ENCODE results near the gene OPCML.

Gene OPCML

DNA sequence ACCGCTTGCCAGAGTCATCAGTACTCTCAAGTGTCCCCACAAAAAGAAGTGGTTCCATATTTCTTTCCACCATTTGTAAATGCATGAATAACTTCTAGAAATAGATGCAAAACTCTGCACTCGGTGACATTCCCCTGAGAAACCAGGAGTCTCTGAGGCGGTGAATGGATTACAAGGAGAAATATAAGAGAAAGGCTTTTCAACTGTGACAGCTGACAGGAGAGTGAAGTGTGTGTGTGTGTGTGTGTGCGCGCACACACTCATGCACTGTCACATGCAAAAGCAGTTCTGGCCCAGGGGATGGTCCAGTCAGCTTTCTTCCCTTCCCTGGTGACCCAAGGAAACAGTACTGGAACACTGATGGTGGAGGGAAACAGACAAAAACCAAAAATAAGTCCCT, 710.0 kb downstream of the OPCML start:
- no peak for DNase-seq

DNA sequence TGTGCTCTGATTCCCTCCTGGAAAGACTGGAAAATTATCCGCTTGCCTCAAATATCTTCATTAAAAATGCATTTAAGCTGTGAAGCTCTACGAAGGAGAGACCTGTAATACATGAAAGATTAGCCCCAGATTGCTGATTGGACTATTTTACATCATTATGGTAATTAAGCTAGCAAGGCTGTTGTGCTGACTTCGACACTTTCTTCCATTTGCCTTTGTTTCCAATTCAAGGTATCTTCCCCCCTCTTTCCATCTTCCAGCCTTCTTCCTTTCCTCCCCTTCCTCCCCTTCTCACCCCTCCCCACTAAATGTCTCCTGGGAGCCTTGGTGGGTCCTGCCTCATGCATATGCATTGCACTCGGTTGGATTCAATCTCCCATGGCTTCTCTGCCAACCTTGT, 710.8 kb downstream of the OPCML start:
- DNase-seq: no peak

DNA sequence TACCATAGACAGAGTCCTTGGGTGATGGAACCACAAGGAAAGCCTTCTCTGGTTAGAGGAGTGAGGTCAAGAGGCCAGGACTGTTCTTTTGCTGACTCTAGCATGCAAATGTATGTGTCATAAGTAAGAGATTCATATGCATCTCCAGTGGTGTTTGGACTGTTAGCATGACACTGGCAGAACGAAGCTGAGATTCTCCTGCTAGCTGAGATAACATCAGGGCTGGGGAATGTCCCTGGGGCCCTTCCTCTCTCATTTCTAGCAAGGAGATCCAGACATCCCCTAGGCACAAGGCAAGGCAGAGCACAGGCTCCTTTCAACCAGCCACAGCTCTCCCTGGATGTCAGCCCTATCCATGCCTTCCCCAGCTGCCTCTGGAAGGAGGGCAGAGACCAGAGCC, 711.3 kb downstream of the OPCML start:
- no peak for DNase-seq

DNA sequence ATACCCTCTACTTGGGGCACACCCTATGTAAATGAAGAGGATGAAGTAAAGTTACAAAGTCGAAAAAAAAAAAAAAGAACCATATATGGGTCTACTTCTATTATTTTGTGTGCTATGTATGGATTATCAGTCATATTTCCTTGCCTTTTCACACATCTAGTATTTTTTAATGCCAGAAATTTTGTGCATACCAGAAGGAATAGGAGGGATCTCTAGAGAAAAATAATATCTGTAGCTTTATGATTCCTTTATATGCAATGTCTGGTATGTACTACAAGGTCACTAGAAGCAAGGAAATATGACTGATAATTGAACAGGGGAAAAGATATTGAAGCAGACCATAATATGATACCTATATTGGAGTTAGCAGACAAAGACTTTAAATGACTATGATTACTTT, 713.4 kb downstream of the OPCML start:
- no peak for DNase-seq

DNA sequence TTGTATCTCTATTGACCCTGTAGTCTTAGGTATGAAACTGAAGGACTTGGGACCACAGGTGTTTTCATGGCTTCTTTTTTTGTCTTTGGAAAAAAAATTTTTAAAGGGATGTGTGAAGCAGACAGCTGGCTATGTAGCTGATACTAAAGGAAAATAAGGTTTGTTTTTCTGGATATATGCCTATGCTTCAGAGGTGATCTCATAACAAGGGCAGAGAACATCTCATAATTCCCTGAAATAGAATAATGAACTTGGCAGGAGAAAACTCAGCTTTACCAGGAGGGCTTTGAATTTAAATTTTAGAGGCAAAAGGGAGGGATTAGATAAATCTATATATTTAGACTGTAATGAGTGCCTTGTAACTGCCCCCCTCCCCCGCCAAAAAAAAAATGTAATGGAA, 714.9 kb downstream of the OPCML start:
- no peak for DNase-seq

DNA sequence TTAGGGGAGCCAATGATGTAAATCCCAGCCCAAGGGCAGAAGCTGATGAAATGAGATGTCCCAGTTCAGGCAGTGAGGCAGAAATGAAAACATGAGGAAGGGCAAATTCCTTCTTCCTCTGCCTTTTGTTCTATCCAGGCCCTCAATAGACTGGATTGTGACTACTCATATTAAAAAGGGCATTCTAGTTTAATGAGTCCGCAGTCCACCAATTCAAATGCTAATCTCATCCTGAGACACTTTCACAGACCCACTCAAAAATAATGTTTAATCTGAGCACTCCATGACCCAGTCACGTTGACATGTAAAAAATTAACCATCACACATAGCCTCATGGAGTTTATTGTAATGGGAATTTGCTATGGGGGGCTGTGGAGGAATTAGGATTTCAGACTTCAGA, 717.9 kb downstream of the OPCML start:
- DNase-seq: no peak

DNA sequence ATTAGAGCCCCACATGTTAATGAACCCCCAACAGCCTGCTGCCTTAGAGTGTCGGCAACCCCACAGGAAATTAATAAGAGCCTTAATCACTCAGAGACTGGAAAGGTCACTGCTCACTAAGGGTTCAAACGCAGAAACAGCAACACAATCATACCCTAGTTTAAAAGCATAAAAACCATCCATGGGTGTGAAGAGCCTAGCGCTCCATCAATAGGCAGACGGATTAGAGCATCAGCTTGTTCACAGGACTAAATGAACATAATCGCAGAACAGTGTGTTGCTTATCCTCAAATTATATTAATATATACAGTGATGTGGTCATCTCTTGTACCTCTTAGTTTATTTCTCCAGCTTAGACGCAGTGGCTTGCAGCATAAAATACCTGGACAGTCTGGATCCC, 720.7 kb downstream of the OPCML start:
- no peak for DNase-seq

DNA sequence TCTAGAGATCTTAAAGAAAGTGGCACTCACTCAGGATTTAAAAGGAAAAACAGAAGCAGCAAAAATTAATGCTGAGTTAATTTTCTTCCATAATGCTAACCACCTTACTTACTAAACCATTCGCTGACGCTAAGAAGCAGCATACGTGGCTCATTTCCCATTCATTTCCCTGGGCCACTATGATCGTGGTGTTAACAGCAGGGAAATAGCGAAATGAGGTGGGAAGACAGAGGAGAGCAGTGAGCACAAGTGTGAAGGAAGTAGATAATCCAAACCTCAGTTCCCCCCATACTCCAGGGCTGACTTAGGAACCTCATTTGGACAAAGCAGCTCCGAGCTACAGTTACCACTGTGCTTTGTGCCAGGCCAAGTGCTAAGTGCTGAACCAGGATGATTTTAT, 723.2 kb downstream of the OPCML start:
- no peak for DNase-seq

DNA sequence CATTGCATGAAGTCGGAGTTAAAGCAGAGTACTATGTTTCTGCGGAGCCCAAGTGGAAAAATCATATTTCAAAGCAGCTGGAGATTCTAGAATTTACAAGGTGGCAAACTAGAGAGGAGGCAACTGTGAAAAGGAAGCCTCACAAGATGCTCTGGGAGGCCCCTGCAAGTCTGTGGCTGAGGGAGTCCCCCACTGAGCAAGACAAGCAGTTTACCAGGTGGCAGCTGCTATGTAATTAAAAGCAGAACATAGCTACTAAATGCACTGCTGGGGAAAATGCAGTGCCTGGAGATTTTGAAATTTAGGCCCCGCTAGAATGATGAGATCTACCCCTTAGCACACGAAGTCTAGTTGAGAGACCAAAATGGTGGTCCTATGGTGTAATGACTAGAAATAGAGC, 728.0 kb downstream of the OPCML start:
- DNase-seq: no peak

DNA sequence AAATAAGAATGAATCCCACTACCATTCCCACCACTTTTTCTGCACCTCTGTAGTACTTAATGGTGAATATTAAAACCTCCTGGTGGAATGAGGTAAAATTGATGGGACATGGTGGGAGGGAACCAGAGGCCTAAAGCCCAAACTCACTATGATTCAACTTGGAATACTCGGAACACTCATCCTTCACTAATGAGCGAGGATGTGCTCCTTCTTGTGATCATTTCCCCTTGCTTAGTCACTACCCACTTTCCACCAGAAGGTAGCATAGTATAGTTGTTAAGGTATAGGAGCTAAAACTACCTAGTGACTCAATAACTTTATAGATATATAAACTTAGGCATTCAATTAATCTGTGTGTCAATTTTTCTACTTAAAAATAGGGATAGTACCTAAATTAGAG, 728.9 kb downstream of the OPCML start:
- DNase-seq: no peak

DNA sequence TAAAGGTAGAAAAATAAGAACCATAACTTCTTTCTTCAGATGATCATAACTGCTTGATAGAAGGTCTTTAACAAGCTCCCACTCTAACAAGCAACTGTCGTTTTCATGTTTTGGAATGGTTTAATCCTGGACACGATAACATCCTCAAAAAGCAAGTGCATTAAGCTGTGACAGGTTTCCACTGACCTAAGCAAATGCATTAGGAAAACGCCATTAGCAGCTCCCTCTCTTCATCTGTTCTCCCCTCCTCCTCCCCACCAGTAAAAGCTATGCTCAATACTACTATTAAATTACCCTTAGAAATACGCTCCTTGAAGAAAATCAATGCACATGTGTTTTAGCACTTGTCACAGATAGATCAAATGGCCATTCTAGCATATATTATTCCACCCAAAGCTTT, 729.4 kb downstream of the OPCML start:
- no peak for DNase-seq

DNA sequence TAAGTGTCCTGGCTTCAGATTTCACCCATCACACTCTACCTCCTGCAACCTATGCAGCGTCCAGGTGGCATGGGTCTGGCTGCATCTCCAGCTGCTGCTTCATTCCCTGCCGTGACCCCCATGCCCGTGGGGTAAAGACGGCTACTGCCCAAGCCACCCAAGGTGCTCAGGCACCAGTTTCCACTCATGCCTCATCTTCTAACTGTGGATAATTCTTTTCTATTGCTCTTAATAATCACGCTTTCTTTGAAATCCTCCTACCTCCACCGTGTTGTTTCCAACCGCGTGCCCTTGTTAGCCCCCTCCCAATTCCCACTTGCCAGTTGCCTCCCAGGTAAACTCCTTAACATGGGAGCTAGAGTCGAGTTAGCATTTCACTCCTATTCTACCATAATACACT, 738.5 kb downstream of the OPCML start:
- no peak for DNase-seq

DNA sequence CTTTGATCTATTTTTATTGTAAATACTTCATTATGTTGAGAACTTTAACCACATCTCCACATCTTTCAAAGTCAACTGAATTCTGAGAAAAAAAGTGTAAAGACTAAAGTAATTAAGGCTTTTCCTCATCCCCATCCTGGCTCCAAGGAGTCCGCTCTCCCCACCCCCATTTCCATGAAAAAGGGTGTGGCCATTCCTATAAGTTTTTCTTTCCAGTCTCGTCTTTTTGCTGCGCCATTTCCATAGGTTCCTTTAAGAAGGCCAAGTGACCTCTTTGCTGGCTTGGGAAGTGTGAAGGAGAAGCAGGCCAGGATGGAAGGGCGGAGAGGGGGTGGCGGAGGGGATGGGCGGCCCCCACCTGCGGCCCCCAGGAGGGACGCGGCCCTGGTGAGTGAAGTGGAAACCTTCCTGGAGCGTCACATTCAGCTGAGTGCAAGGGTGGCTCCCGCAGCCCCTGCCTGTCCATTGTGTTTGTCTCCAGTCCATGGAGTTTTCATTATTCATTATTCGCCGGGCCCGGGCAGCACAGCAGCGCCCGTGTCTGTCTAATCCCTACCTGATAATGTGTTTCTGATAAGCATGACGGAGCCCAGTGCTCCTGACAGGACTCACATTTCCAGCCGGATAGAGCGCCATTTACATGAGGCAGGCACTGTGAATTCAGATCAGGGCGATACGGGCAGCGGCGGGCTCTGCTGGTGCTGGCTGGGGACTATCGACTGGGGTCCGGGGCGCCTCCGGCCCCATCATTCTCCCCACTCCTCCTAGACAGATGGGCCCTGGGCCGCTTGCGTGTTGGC, 739.8 kb downstream of the OPCML start:
- DNase-seq: no peak

DNA sequence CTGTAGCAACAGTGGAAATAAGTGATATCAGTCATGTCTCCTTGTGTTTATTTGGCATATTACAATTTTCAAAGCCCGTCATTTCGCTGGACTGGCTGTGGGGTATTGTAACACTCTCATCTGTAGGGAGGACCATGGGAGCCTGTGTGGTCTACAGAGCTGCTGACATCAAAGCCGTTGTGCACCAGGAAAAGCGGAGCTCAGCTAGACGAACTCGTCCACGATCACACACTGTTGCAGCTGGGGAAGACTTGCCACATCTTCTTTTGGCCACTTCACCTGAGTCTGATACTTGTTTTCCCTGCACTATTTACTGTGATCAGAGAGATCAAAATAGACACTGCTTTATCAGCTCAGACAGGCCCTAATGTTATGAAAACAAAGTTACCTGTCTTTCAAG, 741.3 kb downstream of the OPCML start:
- no peak for DNase-seq

DNA sequence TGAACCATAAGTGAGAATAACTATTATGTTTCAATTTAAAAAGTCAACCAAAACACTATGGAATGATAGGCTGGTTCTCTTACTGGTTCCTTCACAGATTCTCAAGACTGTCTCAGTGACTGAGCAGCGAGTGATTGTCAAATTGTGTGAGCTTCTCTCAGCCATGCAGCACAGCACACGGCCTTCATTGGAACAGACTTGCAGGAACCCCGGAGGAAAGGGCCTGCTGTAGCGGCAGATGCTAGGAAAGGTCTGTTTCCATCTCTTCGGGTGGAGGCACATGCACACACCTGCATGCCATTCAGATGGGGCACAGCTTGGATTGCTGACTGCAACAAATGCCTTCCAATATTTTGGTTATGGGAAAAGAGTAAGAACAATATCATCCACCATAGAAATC, 741.8 kb downstream of the OPCML start:
- no peak for DNase-seq

DNA sequence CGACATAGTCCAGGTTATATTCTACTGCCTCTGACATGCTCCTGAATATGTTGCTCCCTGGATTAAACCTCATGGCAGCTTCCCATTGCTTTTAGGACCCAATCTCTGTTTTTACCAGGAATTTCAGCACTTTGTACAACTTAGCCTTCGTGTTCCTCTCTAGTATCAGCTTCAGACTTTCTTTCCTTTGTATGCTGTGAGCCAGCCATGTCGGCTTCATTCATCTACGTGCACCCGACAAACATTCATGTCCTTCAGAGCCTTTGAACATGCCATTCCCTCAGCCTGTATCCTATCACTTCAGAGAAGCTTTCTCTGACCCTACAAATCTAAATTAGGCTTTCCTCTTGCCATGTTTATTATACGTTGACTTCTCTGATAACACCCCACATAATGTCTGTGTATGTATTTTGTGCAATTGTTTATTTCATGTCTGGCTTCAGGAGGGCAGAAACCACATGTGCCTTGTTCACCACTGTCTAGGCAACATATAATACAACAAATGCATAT, 743.4 kb downstream of the OPCML start:
- DNase-seq: no peak

DNA sequence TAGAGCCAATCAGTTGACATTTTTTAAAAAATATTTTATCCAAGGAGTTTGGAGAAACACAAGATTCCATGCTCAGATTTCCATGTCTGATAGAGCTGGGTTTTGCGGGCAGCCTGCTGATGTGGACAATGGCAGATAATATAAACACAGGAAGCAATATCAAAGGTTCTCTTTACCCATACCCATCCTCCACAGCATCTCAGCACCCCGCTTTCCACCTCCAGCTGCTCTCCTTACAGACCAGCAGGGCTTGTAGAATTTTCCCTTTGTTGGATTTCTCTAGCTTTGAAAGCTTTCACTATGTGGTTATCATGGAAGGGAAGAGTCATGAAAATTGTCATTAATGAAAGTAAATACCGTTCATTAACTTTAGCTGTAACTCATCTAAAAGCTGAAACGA, 746.4 kb downstream of the OPCML start:
- no peak for DNase-seq

DNA sequence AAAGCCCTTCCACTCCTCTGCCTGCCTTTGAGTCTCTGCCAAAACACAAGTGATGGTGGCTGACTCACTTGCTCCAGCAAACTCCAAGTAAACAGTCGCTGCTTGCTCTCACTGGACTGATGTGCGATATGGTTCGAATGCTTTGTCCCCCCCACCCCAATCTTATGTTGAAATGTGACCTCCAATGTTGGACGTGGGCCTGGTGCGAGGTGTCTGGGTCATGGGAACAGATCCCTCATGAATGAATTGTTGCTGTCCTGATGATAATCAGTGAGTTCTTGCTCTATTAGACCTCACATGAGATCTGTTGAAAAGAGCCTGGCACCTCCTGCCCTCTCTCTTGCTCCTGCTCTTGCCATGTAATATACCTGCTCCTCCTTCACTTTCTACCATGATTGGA, 747.9 kb downstream of the OPCML start:
- no peak for DNase-seq

DNA sequence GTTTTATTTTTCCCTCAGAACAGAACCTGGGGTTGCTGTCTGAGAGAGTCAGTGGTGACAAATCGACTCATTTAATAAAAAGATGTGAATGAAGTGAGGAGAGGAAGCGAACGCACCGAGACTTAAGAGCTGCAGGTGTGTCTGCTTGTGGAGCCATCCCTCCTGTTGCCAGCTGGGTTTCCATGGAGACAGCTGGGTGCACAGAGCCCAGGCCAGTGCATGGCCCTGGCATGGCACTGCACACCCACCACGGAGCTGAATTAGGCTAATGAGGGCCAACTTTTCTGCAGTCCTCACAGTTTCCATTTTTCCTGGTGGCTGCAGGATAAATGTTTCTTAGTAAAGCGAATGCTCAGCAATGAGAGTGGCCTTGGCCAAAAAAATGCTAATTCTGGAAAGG, 750.2 kb downstream of the OPCML start:
- DNase-seq: no peak

DNA sequence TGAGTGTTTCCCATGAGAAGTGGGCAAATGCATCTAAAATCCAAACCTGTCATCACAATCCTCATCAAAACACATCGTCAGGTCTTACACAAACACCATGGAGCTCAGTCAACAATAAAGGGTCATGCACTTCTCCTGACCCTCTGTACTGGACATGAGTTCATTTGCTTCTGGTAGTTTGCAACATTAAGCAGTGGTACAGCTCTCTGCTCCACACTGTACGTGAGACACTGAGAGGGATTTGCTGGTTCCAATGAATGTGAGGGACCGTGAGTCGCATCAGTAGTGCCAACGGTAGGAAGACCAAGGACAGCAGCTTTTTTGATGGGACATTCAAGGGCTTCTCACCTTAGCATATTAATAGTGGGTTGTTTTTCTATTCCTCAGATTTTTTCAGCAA, 752.3 kb downstream of the OPCML start:
- no peak for DNase-seq

DNA sequence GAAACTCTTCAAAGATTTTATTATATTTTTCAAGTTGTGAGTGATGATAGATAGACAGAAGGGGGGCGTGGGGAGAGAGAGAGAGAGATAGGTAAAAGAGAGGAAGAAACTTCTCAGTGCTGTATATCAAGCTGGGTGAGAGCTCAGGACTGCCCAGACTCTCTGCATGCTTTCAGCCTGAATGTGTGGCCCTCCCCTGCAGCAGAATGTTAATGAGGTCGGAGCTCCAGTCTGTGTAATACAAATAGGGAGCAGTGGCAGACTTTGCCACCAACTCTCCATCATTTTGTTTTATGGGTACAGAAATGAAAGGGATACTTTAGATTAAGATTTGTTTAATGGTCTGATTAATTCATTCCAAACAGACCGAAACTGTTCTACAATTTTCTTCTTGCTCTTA, 752.8 kb downstream of the OPCML start:
- DNase-seq: no peak

DNA sequence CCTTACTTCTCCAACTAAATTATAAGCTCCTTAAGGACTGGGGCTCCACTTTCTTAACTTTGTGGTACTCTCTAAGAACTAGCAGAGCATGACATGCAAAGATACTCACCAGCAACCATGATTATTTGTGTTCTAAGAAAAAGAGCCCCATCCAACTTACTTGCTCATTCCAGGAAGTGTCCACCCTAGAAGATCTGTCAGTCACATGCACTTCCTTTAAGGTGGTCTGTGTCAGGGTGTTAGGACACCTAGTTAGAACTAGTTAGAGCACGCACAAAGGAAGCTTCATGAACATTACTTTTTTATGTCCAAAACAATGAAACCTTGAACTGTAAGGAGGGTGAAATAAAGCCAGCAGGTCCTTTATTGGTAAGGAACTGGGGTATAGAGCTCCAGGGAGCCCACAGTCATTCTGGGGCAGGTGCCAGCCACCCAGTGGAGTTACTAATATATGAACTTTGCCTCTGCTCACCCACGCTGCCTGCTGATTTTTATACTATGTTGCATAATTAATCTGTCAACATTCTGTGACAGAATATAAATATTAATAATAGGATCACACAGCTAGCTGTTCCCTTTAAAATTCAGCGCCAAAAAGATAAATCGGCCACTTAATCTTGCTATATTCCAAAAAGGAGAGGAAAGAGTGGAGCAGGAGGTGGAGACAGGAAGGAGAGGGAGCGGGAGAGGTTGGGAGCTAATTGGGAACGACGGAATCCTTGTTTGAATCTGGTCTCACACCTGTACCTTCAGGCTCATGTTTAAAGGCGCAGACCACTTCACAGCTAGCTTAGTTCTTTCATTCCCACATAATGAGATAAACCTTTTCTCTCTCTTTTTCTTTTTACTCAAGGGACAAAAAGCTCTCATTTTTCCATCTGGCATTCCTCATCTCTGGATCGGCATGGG, 755.0 kb downstream of the OPCML start:
- no peak for DNase-seq

DNA sequence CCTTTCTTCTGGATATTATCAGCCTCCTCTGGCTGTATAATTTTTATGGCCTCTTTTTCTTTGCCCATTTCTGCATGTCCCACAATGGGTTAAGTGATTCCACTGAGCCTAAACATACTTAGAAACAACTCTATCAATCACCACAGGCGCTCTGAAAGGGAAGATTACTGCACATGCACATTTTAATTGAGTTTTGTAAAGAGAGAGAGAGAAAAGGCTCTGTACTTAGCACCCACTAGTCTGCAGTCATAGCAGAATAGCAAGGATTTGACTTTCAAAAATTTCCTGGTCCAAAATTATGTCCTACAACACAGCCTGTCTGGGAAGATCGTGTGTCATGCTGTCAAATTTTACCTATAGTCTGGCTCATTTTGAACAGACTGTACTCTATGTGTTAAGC, 758.5 kb downstream of the OPCML start:
- DNase-seq: no peak
